NCI-H446 (cell line): ENCODE measurements around the gene CTSV.
"Not testable (repeated sequence)": the region's sequence is repeated elsewhere in the genome, so short reads cannot be mapped to it uniquely, and the experiment has no call there.

Experiments
- DNase-seq, 2 experiments: peaks; one replicate each; lab custom pipeline; 2025; lab: John Stamatoyannopoulos, UW

Gene CTSV

DNA sequence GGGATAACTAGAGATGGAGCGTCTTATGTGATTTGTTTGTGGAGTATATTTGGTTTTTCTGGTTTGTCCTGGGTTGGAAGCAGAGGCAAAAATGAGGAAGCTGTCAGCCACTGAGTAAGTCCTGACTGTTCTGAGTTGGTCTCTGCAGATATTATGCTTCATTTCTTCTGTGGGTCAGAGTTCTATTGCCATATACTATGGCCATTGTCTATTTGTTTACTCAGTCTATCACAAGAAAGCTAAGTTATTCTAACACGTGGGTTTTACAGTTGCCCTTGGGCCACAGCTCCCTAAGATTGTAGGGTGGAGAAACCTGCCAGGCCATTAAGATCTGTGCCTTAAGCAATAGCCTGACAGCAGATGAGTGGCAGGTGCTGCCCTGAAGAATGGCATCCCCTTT lies 3.0 kb upstream of the CTSV start:
- no peak for DNase-seq

DNA sequence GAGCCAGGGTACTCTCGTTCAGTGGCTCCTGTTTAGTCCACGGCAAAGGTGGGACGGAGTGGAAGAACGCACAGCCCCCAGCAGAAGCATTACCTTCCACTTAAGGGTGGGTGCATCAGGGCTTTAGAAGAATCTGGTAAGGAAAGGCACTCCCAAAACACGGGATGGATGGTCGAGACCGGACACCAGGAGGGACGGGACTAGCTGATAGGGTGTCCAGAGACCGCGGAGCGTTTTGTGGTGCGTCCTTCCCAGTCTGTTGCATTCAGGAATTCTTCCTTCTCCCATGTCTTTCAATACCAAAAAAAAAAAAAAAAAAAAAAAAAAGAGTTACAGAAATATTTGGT lies 545 bp upstream of the CTSV start:
- DNase-seq = no peak

DNA sequence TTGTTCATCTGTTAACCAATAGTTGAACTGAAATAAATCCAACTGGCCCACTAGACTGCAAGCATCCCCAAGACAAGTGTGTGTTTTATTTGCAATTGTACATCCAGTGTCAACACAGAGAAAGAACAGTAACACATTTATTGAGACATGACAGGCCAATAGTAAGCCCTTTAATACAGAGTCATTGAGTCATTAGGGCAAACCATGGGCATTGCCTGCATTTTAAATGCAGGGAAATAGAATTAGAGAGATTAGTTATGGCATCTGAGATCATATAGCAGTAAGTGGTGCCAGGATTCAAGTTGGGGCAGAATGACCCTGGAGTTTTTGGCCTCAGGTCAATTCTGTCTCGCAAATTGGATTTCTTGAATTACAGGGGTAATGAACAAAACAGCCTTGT lies 15.4 kb downstream of the CTSV start:
- DNase-seq = not testable (repeated sequence)

DNA sequence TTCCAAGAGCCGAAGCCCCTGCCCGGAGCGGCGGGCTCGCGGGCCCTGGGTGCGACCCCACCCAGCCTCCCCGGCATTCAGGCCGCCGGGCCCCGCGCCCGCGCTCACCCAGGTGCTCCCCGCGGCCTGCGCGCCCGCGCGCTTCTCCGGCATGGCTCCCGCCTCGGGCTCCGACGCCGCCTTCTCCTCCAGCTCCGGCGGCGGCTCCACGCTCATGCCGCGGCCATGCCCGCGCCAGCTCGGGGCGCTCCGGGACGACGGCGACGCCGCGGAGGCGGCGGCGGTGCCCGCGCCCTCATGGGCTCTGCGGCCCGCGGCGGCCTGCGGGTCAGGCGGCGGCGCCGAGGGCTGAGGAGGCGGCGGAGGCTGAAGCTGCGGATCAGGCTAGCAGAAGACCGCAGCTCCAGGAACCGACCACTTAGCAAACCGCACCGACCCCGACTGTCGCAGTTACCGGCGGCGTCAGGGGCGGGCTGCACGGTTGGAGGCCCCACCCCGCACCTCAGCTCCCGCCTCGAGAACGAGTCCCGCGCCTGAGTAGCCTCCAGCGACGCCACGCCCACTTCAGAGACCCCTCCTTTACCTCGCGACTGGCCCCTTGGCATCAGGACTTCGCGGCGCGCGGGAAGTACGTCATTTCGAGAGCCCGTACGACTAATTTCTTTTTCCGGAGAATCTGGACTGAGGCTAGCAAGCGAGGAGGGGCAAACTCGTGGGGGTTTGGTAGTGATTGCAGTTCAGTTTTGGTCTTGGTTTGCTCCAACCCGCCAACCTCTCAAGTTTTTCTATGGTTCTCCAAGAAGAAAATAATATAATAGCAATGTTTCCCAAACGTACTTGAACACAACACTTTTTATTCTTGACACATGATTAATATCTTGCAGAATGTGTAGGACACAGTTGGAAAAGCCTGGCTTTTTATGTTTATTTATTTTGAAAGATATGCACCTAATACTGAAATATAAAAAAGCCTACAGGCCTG lies 25.5 kb downstream of the CTSV start:
- DNase-seq = peak; percentile 12 to 69

DNA sequence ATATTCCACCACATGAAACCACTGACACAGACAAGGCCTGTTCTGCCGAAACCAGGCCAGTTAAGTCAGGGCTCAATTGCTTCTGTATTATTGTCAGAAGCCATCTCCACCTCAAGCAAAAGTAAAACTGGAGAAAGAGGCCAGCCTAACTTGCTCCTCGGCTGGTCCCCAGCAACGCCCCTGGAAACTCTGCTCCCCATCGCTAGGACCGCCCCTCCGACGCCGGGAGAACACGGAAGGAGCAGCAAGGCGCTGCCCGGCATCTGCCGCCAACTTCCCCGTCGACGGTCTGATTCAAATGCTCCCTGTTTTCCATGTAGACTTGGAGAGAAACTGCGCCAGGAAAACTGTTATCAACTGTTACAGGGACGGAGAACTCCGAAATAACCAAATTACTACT lies 26.3 kb downstream of the CTSV start:
- not testable (repeated sequence) for DNase-seq

DNA sequence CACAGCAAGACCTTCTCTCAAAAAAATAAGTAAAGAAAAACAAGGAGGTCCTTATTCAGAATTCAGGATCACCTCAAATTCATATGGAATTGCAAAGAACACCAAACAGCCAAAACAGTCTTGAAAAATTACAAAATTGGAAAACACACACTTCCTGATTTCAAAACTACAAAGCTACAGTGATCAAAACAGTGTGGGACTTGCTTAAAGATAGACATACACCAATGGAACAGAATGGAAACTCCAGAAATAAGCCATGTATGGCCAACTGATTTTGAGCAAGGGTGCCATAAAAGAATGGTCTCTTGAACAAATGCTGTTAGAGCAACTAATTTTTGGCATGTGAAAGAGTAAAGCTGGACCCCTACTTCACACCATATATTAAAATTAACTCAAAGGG lies 36.7 kb downstream of the CTSV start:
- DNase-seq = not testable (repeated sequence)

DNA sequence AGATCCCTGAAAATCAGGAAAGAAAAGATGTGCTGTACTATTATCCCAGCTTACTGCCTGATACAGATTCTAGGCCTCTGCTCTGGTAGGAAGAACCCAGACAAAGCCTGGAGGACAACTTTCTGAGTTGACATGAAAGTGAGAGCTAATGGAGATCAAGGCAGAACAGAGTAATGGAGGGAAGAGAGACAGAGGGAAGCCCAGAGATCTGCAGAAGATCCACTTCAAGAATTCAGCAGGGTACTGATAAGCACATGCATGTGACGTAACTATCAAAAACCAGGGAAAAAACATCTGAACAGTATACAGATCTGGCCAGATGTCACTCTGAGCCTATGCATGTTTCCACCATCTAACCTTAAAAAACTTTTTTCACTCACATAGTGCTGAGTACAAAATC lies 37.6 kb downstream of the CTSV start:
- DNase-seq = not testable (repeated sequence)

DNA sequence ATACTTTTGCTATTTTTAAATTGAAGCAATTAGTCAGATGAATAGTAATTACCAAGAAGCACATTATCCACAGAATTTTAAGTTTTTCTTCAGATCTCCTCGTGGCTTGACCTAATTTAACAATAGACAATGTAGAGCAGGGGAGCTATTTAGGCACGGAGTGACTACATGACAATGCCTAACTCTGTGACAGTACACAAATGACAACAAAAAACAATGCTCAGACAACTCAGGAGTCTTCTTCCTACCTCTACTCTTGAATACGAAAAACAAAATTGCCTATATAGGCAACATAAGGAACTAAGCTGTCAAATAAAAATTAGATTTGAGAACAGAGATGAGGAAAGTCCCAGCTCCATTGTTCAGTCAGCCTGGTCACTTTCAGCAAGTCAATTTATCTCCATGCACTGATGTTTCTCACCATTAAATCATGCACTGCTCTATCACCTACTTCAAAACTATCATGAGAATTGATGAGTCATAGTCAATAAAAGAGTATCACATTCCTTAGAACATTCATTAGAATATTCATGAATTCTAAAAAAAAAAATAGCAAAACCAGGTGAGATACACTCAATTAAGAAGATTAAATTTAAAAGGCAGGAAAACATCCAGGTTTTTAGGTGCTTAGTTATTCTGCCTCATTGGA lies 38.7 kb downstream of the CTSV start:
- not testable (repeated sequence) for DNase-seq

DNA sequence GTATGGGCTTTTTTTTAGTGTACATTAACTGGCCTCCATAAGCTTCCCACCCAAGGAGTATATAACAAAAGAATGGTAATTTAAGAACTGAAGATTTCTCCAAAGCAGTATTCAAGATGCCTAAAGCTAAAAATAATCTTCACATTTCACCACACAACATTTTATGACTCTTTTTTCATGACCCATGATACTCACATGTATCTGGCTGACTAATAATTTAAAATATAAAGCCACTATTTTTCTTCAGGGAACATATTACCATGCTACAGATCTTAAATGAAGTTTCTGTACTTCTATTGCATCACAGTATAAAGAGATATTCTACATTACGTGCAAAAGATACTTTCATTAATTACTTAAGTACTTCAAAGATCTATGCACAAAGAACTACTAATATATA lies 39.2 kb downstream of the CTSV start:
- DNase-seq = not testable (repeated sequence)

DNA sequence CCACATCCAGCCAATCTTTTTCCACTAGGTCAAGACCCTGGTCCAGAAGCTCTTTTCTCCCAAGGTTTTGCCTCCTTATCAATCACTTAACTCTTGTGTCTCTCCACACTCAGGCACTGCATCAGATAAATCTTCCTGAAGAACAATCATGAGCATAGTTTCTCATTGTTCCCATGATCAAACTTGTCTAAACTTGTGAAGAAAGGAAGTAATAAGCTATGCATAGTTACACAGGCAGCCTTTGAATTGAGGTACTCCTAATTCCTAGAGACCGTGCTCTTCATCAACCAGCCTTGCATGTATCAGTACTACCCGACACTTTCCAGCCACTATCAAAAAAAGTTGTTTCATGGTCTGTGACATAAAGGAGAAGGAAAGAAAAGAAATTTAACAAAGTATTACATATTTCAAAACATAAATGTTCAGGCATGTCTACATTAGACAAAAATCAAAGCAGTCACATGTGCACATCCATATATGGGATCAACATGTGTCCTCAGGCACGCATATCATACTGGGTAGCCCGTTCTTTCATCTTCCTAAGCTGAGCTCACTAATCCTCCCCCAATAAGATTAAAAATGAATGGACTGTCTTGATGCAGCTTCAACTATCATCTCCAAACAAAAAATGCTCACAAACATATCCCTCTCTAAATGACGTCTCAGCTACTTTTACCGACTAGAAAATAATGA lies 41.8 kb downstream of the CTSV start:
- DNase-seq = not testable (repeated sequence)

DNA sequence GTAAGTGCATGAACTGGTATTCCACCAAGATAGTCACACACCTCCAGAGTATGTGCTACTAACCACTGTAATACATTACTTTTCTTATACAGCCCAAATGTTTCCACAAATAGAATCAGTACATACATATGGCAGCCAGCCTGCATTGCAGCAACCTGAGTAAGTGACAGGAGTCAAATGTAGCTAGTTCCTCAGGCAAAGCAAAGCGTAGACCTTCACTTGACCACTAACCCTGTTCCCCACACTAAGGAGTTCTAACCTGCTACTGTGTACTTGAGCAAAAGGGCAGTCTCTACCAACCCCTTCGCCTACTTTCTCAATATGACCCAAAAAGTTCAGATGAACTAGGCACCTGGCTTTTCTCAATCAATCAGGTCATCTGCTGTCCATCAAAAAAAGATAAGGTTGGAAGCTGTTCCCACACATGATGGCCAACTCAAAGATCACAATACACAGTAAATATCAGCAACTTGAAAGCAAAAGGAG lies 44.4 kb downstream of the CTSV start:
- DNase-seq = not testable (repeated sequence)

DNA sequence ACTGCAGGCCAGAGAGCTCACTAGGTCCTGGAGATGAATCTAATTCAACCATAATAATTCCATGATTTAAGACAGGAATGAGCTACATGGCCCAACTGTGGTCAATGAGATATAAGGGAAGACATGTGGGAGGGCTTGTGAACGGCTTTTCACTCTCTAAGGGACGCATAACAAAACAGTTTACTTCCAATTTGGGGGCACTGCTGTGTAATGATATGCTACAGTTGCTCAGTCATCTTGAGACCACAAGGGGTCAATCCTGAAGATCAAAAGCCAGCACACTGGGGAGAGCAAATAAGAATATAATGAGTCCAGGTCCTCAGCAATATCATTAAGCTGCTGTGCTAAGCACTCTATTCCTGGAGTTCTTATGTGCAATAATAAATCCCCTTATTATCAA lies 46.6 kb downstream of the CTSV start:
- not testable (repeated sequence) for DNase-seq

DNA sequence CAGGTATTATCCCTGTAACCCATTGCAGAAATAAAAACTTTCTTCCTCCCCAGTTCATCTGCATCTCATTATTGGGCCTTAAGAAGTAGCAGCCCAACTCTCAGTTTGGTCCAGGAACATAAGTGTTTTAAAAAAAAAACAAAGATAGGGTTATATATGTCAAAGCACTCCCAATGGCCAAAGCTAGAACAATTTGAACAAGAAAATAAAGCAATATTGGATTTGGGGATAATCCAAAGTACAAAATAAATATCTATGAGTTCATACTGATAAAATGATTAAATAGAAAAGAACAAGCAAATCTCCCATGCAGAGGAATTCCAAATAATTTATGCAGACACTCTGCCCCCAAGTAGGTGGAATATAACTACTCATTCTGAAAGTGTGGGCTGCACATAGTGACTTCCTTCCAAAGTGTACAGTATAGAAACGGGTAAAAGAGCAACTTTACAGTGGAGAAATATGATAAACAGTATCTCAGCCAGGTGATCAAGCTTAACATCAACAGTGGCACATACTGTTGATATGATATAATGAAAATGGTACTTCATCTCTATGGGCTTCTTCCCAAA lies 49.1 kb downstream of the CTSV start:
- not testable (repeated sequence) for DNase-seq

DNA sequence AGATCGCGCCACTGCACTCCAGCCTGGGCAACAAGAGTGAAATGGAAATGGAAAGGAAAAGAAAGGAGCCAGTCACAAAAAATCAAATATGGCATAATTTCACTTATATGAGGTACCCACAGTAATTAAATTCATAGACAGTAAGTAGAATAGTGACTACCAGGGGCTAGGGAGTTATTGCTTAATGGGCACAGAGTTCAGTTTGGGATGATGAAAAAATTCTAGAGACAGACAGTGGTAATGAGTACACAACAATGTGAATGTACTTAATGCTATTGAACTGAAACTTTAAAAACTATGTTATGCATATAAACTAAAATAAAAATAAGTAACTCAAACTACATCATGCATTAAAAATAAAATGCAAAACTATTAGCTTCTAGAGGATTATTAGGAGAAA lies 54.1 kb downstream of the CTSV start:
- not testable (repeated sequence) for DNase-seq

DNA sequence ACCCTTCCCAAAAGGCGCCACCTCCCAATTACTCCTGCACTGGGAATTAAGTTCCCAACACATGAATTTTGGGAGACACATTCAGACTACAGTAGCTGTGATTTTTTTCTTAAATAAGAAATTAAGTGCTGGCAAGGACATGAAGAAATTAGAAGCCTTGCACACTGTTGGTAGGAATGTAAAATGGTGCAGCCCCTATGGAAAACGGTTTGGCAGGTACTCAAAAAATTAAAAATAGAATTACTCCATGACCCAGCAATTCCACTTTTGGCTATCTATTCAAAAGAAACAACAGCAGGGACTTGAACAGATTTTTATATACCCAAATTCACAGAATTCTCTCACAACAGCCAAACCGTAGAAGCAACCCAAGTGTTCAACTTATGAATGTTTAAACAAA lies 54.8 kb downstream of the CTSV start:
- peak in 1 of 2 experiments; percentile 1 for DNase-seq

DNA sequence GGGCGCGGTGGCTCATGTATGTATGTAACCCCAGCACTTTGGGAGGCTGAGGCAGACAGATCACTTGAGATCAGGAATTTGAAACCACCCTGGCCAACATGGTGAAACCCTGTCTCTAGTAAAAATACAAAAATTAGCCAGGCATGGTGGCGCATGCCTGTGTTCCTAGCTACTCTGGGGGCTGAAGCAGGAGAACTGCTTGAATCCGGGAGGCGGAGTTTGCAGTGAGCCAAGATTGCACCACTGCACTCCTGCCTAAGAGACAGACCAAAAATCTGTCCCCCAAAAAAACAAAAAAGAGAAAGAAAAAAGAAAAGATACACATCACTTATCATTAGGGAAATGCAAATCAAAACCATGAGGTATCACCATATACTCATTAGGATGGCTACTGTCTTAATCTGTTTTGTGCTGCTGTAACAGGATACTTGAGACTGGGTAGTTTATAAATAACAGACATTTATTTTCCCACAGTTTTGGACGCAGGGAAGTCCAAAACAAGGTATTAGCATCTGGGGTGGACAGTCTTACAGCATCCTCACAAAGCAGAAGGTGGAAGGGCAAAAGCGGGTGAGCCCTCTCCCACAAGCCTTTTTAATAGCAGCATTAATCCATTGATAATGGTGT lies 55.3 kb downstream of the CTSV start:
- DNase-seq = not testable (repeated sequence)
